OCI-LY3 (cell line): Measurements from ENCODE around the gene LETM1.

Source experiments
- EZH2phosphoT487 ChIP-seq: fragments of 200-600 bp; shearing (Covaris generic); IDR thresholded peaks from 2 replicates; pipeline ENCODE4 v1.6.1; 2018; ENCODE audit warnings: antibody characterized with exemption, mixed run types, low read depth
- TF ChIP-seq, protein P1 (sequence below): fragments of 200-600, 300-600 bp; sonication (generic); IDR thresholded peaks from 2 replicates; pipeline ENCODE4 v1.5.1; 2014; ENCODE audit warnings: antibody characterized with exemption, low read length, low read depth

DNA sequence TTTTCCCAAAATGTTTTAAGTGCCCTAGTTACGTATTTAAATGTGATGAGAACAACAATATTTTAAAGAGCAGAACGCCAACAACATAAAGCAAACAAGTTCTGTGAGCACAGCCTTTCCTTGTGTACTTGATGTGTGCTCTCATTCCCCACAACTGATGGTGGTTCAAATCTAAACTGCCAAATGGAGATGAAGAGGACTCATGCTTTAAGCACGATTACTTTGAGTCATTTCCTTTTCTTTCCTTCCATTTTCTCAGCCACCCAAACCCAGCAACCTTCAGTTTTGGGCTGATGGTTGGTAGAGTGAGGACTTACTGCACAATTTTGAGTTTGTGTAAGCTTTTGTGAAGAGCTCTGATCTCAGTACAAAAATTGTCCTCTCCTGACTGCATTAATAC is 16.9 kb upstream of the LETM1 start:
- TF ChIP-seq, protein P1, sequence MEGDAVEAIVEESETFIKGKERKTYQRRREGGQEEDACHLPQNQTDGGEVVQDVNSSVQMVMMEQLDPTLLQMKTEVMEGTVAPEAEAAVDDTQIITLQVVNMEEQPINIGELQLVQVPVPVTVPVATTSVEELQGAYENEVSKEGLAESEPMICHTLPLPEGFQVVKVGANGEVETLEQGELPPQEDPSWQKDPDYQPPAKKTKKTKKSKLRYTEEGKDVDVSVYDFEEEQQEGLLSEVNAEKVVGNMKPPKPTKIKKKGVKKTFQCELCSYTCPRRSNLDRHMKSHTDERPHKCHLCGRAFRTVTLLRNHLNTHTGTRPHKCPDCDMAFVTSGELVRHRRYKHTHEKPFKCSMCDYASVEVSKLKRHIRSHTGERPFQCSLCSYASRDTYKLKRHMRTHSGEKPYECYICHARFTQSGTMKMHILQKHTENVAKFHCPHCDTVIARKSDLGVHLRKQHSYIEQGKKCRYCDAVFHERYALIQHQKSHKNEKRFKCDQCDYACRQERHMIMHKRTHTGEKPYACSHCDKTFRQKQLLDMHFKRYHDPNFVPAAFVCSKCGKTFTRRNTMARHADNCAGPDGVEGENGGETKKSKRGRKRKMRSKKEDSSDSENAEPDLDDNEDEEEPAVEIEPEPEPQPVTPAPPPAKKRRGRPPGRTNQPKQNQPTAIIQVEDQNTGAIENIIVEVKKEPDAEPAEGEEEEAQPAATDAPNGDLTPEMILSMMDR: no peak
- TF ChIP-seq EZH2phosphoT487: no peak
